Activated CD8-positive, alpha-beta T cell treated with anti-CD3 and anti-CD28 coated beads, Interleukin-2, amount 10 ng/mL, durations not matched to agents 7 days and 5 days (primary cell): ENCODE data around the gene BCAR1. TPM values are rescaled to one million over a fixed set of nuclear protein-coding genes. Genes with fewer than 3 reads are reported as not detected.
A peak's percentile ranks its signal among the peaks of the same experiment; 100 is the strongest.

Experiments used
- ATAC-seq: fragments of 150-1000 bp; cut with Tn5 transposase; one replicate; pipeline ENCODE4 v1.10.0; 2021; ENCODE audit warnings: moderate library complexity
- CTCF ChIA-PET: fragments of 350-600 bp; sonication (Branson Sonifier 250); formaldehyde crosslinking; loops from one replicate; lab custom pipeline; 2021; ENCODE audit warnings: antibody characterized with exemption; lab: Charles Lee
- POLR2A ChIA-PET: fragments of 350-600 bp; sonication (Branson Sonifier 250); formaldehyde crosslinking; loops from one replicate; lab custom pipeline; 2021; ENCODE audit warnings: antibody characterized with exemption; lab: Charles Lee
- DNase-seq: peaks from one replicate; pipeline ENCODE4 v3.0.0-alpha.2; 2020
- H3K27ac Mint-ChIP-seq: one replicate; pipeline ENCODE4 v1.8.0; 2021; ENCODE audit warnings: mild to moderate bottlenecking, mixed read lengths
- H3K27me3 Mint-ChIP-seq: one replicate; pipeline ENCODE4 v1.8.0; 2021; ENCODE audit warnings: low read depth, mixed read lengths
- H3K36me3 Mint-ChIP-seq: one replicate; pipeline ENCODE4 v1.8.0; 2021; ENCODE audit warnings: low read depth, mixed read lengths
- H3K4me1 Mint-ChIP-seq: one replicate; pipeline ENCODE4 v1.8.0; 2021; ENCODE audit warnings: low read depth, mixed read lengths
- H3K4me3 Mint-ChIP-seq: one replicate; pipeline ENCODE4 v1.8.0; 2021; ENCODE audit warnings: mild to moderate bottlenecking, mixed read lengths
- H3K9me3 Mint-ChIP-seq: one replicate; pipeline ENCODE4 v1.8.0; 2022; ENCODE audit warnings: mixed read lengths; ENCODE audit not compliant: insufficient read depth
- total RNA-seq, 2 experiments: library from RNA; stranded (reverse); gene quantifications; one replicate each; pipeline ENCODE4 v1.2.3, GENCODE V29; 2021

BCAR1 gene, protein sequence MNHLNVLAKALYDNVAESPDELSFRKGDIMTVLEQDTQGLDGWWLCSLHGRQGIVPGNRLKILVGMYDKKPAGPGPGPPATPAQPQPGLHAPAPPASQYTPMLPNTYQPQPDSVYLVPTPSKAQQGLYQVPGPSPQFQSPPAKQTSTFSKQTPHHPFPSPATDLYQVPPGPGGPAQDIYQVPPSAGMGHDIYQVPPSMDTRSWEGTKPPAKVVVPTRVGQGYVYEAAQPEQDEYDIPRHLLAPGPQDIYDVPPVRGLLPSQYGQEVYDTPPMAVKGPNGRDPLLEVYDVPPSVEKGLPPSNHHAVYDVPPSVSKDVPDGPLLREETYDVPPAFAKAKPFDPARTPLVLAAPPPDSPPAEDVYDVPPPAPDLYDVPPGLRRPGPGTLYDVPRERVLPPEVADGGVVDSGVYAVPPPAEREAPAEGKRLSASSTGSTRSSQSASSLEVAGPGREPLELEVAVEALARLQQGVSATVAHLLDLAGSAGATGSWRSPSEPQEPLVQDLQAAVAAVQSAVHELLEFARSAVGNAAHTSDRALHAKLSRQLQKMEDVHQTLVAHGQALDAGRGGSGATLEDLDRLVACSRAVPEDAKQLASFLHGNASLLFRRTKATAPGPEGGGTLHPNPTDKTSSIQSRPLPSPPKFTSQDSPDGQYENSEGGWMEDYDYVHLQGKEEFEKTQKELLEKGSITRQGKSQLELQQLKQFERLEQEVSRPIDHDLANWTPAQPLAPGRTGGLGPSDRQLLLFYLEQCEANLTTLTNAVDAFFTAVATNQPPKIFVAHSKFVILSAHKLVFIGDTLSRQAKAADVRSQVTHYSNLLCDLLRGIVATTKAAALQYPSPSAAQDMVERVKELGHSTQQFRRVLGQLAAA
- total RNA-seq, result under 1 TPM in 1 of 2 experiments, not detected in 1; 0.08 TPM

DNA sequence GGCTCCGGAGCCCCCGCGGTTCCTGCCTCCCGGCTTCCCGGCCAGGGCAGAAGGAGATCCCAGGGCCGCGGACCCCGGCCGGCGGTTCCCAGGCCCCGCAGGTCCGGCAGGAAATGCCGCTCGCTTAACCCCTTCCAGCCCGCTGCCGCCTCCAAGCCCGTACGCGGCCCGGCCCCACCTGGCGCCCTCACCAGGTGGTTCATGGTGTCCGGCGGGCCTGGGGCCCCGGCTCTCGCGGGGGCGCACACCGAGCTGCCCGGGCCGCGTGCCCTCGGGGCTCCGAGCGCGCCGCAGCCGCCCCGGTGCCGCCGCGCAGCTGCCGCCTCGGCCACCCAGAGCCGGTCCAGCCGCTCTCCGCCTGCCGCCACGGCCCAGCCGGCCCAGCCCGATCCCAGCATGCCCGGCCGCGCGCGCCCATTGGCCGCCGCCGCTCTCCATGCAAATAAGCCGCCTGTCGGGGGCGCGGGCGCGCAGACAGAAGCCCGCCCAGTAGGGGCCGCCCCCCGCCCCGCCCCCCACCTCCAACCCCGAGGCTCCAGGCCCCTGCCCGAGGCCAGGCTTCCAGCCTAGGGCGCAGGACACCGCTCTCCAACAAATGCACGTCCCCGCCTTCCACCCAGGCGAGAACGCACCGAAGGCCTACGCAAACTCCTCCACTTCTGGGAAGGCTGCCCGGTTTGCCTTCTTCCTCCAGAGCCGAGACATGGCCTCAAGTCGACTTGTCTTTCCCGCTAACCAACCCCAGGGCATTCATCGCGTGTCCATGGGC is at the start of gene BCAR1:
Gene BCAR1 (minus strand): TSS at position 345 of the 769 bp plus-strand sequence. CDS start 142 bp downstream, at position 203.
- H3K9me3 Mint-ChIP-seq, result no peaks in the 10 kb centered on the region
- no peak within 1 kb of the TSS for H3K4me3 Mint-ChIP-seq
- H3K27me3 Mint-ChIP-seq, result peaks cover 58% of the 10 kb centered on the region
- peaks cover 12% of the 10 kb centered on the region for H3K4me1 Mint-ChIP-seq
- ATAC-seq, result no peak
- POLR2A ChIA-PET, result no interaction called here
- no peak within 1 kb of the TSS for H3K27ac Mint-ChIP-seq
- no peaks in the 10 kb centered on the region for H3K36me3 Mint-ChIP-seq
- CTCF ChIA-PET, result no interaction called here
- no peak for DNase-seq

DNA sequence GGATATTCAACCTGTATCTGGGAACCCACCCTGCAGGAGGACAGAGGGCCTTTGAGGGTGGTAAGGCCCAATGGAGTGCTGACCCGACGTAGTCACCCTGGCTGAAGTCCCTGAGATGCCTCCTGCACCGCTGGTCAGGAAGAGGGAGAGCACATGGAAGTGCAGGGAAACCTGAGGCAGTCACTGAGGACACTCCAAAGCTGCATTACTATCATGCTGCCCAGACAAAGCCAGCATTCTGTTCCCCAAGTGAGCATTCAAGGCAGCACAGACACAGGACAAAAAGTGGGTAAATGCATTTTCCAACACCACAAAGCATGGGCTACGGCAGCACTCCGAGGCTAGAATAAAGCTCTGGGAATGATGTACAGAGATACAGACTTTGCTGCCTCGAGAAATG is 46.8 kb upstream of the BCAR1 start:
- POLR2A ChIA-PET, result no interaction called here
- Mint-ChIP-seq H3K4me3 (no peak overlapping the region), H3K27me3 (peaks cover 10% of the 10 kb centered on the region), H3K4me1 (no peaks in the 10 kb centered on the region), H3K27ac (no peak overlapping the region), H3K36me3 (peaks cover 27% of the 10 kb centered on the region), H3K9me3 (no peaks in the 10 kb centered on the region)
- no peak for DNase-seq
- CTCF ChIA-PET, result interaction anchor here (1.7 kb wide), 1 partner anchor 14 kb away, joined by 4 read pairs; no protein-coding TSS in a partner anchor
- ATAC-seq, result no peak

DNA sequence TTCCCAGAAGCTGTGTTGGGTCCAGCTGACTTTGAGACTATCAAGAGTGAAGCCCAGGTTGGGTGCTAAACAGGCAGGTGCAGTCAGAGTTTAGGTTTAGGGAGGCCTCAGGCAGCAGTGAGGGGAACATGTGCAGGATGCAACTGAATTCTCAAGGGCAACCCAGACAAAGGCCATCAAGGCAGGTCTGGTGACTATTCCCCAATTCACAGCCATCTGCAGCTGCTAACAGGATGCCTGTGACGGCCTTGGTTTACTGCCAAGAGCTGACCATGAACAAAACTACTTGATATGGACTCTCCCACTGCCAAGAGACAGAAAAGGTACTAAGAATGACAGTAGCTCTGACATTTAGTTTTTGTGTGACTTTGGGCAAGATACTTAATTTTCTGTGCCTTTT is 45.2 kb upstream of the BCAR1 start:
- no peaks in the 10 kb centered on the region for H3K4me1 Mint-ChIP-seq
- peaks cover 34% of the 10 kb centered on the region for H3K36me3 Mint-ChIP-seq

DNA sequence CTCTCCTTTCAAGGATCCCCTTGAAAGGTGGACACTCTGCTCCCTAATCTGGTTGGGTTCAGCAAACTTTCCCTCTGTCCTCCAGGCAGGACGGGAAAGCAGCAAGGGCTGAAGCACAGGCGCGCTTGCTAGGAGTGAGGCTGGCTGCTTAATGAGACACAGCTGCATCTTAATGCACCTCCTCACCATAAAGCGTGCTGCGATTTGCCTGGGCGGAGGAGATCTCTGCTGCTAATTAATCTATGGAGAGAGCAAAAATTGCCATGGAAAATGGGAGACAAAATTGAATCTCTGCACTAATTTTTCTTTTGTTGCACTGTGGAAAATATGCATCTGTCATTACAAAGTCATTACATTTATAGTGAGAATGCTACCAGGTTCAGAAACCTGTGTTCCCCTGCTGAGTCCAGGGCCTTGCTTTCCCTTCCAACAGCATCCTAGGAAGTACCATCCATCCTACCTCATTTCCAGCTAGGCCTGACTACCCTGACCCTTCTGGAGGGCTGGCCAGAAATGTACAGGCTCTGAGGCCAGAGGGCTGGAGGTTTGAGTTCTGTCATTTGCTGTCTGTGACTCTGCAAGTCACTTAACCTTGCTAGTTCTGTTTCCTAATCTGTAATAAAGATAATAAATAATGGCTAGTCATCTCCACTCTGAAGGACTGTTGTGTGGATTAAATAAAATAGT is 43.5 kb upstream of the BCAR1 start:
- peaks cover 26% of the 10 kb centered on the region for H3K36me3 Mint-ChIP-seq
- ChIA-PET CTCF (no interaction called here), POLR2A (no interaction called here)
- H3K9me3 Mint-ChIP-seq, result no peaks in the 10 kb centered on the region
- H3K4me1 Mint-ChIP-seq, result no peaks in the 10 kb centered on the region
- H3K27ac Mint-ChIP-seq, result no peak overlapping the region
- peaks cover 23% of the 10 kb centered on the region for H3K27me3 Mint-ChIP-seq
- no peak for ATAC-seq
- DNase-seq, result no peak
- H3K4me3 Mint-ChIP-seq, result no peak overlapping the region

More for the DNA sequence above, 45.2 kb upstream of the BCAR1 start:
- H3K4me3 Mint-ChIP-seq, result no peak overlapping the region
- ATAC-seq (no peak), DNase-seq (no peak)
- CTCF ChIA-PET, result no interaction called here
- H3K27ac Mint-ChIP-seq, result no peak overlapping the region
- POLR2A ChIA-PET, result no interaction called here
- H3K27me3 Mint-ChIP-seq, result peaks cover 18% of the 10 kb centered on the region
- no peaks in the 10 kb centered on the region for H3K9me3 Mint-ChIP-seq

DNA sequence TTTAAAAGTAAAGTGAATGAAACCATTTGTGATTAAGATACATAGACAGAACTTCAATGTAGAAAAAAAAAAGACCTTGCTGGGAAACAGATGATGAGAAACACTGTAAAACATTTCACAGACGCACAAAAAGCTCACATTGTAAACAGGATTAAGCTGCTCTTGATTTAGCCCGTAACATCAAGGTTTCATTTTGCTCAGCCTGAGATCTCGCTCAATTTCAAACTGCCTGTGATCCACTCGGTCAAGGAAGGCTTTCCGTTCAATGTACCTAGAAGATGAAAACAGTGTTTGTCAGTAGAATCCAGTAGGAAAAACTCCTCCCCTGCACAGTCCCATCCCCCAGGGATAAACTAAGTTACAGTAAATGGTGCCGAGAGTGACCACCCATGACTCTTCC is 42.3 kb upstream of the BCAR1 start:
- ChIA-PET CTCF (no interaction called here), POLR2A (no interaction called here)
- H3K27ac Mint-ChIP-seq, result no peak overlapping the region
- DNase-seq (no peak), ATAC-seq (no peak)
- H3K27me3 Mint-ChIP-seq, result peaks cover 26% of the 10 kb centered on the region
- H3K36me3 Mint-ChIP-seq, result peaks cover 22% of the 10 kb centered on the region
- H3K4me1 Mint-ChIP-seq, result peaks cover 6% of the 10 kb centered on the region
- no peaks in the 10 kb centered on the region for H3K9me3 Mint-ChIP-seq
- H3K4me3 Mint-ChIP-seq, result no peak overlapping the region

DNA sequence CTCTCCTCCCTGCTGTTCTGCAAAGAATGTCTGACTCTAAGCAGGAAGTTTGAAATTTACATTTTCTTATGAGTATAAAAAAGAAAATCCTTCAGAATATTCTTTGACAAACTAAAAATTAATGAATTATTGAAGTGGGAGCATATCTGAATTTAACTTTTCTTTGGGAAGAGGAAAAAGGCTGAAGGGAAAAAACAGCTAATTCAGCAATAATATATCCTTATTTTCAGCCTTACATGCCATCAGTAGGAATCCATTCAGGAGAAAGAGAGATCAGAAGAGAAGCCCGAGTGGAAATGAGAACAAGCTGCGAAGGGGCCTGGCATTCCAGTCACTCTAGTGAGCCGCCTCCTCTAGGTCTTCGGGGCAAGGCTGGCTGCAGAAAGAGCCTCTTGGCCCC is 41.7 kb upstream of the BCAR1 start:
- ATAC-seq, result no peak
- H3K4me1 Mint-ChIP-seq, result peaks cover 12% of the 10 kb centered on the region
- H3K4me3 Mint-ChIP-seq, result no peak overlapping the region
- H3K27ac Mint-ChIP-seq, result no peak overlapping the region
- ChIA-PET CTCF (no interaction called here), POLR2A (no interaction called here)
- H3K9me3 Mint-ChIP-seq, result no peaks in the 10 kb centered on the region
- H3K36me3 Mint-ChIP-seq, result peaks cover 25% of the 10 kb centered on the region
- H3K27me3 Mint-ChIP-seq, result peaks cover 30% of the 10 kb centered on the region
- no peak for DNase-seq

DNA sequence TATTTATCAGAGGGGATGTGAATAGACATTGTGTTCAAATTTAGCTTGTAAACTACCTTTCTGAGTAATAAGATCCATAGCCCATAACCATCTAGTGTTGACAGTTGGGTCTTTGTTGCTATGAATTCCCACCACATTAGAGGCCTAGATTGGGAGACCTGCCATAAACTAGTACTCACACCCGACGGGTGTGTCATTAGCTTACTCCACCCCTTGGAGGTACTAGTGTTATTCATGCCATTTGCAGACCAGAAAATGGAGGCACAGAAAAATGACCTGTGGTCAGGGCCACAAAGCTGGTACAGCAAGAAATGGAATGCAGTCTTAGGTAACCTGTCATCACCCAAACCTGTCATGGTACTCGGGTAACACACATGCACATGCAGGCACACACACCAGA is 41.3 kb upstream of the BCAR1 start:
- H3K36me3 Mint-ChIP-seq, result peaks cover 25% of the 10 kb centered on the region
- ChIA-PET POLR2A (interaction anchor here (0.7 kb wide), 1 partner anchor 145 kb away, joined by 3 read pairs; no protein-coding TSS in a partner anchor), CTCF (interaction anchor here (1.0 kb wide), 1 partner anchor 430 kb away, joined by 3 read pairs; no protein-coding TSS in a partner anchor)
- peaks cover 29% of the 10 kb centered on the region for H3K27me3 Mint-ChIP-seq
- peaks cover 17% of the 10 kb centered on the region for H3K4me1 Mint-ChIP-seq
- ATAC-seq (no peak), DNase-seq (no peak)
- no peak overlapping the region for H3K27ac Mint-ChIP-seq
- no peak overlapping the region for H3K4me3 Mint-ChIP-seq
- no peaks in the 10 kb centered on the region for H3K9me3 Mint-ChIP-seq

DNA sequence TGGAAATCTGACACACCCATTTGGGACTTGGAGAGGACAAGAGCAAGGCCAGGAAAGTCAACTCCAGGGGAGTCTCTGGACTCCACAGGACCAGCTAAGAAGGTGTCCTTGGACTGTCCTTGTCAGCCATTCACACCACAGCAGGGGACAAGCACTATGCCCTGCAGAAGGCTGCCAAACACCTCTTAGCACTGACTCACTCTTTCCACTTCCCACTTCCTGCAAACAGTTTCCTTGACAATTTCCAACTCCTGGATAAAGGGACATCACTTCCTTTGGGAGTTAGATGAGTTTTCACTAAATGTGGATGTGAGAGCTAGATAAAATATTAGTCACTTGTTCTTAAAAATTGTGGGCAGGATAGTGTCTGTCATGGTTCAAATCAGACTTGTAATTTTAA is 37.8 kb upstream of the BCAR1 start:
- ChIA-PET POLR2A (no interaction called here), CTCF (interaction anchor here (1.5 kb wide), 1 partner anchor 90 kb away, joined by 5 read pairs; no protein-coding TSS in a partner anchor)
- Mint-ChIP-seq H3K9me3 (no peaks in the 10 kb centered on the region), H3K36me3 (peaks cover 32% of the 10 kb centered on the region), H3K27me3 (peaks cover 44% of the 10 kb centered on the region), H3K4me1 (peaks cover 23% of the 10 kb centered on the region), H3K4me3 (no peak overlapping the region), H3K27ac (no peak overlapping the region)
- ATAC-seq (no peak), DNase-seq (no peak)

DNA sequence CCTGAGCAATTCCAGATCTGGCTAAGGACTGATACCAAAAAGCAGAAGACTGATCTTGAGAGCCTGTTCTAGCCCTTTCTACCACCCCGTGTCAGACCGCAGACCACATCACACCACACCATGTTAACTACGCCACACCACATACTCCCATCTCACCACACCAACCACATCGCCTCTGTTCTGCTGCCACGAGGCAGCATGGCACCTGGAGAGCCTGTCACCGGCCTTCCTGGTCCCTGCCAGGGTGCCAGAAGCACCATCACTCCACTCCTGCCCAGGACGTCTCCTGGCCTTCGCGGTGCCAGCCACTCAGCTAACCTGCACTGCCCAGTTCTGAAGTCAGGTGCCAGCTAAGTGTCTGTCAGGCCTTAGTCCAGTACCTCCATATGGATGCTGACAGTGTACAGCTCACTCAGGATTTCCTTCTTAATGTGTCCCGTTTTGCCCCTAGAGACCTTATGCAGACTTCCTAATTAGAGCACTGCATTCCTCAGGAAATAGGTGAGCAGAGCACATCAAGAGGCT is 37.2 kb upstream of the BCAR1 start:
- no peaks in the 10 kb centered on the region for H3K9me3 Mint-ChIP-seq
- ChIA-PET CTCF (interaction anchor here (1.1 to 1.5 kb wide), 4 partner anchors 55 to 176 kb away, joined by 3 to 6 read pairs (median 4); no protein-coding TSS in a partner anchor), POLR2A (no interaction called here)
- peaks cover 40% of the 10 kb centered on the region for H3K27me3 Mint-ChIP-seq
- peak; percentile 90 for ATAC-seq
- H3K36me3 Mint-ChIP-seq, result peaks cover 28% of the 10 kb centered on the region
- peaks cover 23% of the 10 kb centered on the region for H3K4me1 Mint-ChIP-seq
- H3K27ac Mint-ChIP-seq, result peak overlapping the region; percentile 84
- DNase-seq, result peak; percentile 90
- H3K4me3 Mint-ChIP-seq, result peak overlapping the region; percentile 48

DNA sequence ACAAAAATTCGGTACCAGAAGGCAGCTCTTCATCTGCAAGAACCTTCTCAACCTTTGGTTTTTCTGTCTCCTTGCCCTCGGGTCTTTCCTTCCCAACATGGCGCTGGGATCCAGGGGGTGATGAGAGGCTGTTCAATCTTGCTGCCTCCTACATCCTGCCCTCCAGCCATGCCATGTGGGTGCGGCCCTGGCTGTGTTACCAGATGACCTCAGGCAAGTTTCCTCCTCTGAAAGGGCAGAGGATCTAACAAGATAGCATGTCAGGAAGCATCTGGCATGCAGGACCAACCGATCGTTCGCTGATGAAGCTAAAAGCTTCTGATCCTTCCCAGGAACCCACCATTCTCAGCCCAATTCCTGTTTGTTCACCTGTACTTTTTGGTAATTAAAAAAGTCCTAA is 36.8 kb upstream of the BCAR1 start:
- DNase-seq (no peak), ATAC-seq (peak; percentile 38)
- ChIA-PET POLR2A (no interaction called here), CTCF (interaction anchor here (1.1 to 1.5 kb wide), 4 partner anchors 54 to 177 kb away, joined by 3 to 6 read pairs (median 4); no protein-coding TSS in a partner anchor)
- peak overlapping the region; percentile 84 for H3K27ac Mint-ChIP-seq
- H3K4me1 Mint-ChIP-seq, result peaks cover 23% of the 10 kb centered on the region
- peaks cover 27% of the 10 kb centered on the region for H3K36me3 Mint-ChIP-seq
- no peaks in the 10 kb centered on the region for H3K9me3 Mint-ChIP-seq
- H3K4me3 Mint-ChIP-seq, result peak overlapping the region; percentile 48
- peaks cover 40% of the 10 kb centered on the region for H3K27me3 Mint-ChIP-seq
